Brain microvascular endothelial cell (primary cell): ENCODE results near the gene AQP6.

Source experiments
- DNase-seq: peaks from one replicate; pipeline ENCODE4 v3.0.0-alpha.2; 2020
- H3K27ac ChIP-seq: fragments of 250-450 bp; sonication (Bioruptor Pico); 2 replicates; pipeline ENCODE4 v1.5.1; 2020; ENCODE audit warnings: mild to moderate bottlenecking, moderate library complexity
- H3K27me3 ChIP-seq: fragments of 250-450 bp; sonication (Bioruptor Pico); replicated peaks from 2 replicates; pipeline ENCODE4 v1.5.1; 2020; ENCODE audit warnings: mild to moderate bottlenecking
- H3K36me3 ChIP-seq: fragments of 250-450 bp; sonication (Bioruptor Pico); replicated peaks from 2 replicates; pipeline ENCODE4 v1.5.1; 2020; ENCODE audit warnings: mild to moderate bottlenecking
- H3K4me3 ChIP-seq: 2 replicates; pipeline ENCODE4 v1.5.1; 2011; ENCODE audit warnings: low read depth, mild to moderate bottlenecking, control low read depth, low read length, moderate library complexity
- in situ Hi-C: cut with HindIII; loops from 2 replicates; pipeline ENCODE4 v1.10.0; 2017; ENCODE audit warnings: low sequenced_read_pairs, low pct_ligation_motif_present
- TF ChIP-seq, protein P1 (sequence below): IDR thresholded peaks from 2 replicates; pipeline ENCODE4 v1.5.1; 2011; ENCODE audit warnings: low read depth, mild to moderate bottlenecking, moderate library complexity, low read length, control low read depth, inconsistent platforms; ENCODE audit errors: missing control alignments

The AQP6 gene

DNA sequence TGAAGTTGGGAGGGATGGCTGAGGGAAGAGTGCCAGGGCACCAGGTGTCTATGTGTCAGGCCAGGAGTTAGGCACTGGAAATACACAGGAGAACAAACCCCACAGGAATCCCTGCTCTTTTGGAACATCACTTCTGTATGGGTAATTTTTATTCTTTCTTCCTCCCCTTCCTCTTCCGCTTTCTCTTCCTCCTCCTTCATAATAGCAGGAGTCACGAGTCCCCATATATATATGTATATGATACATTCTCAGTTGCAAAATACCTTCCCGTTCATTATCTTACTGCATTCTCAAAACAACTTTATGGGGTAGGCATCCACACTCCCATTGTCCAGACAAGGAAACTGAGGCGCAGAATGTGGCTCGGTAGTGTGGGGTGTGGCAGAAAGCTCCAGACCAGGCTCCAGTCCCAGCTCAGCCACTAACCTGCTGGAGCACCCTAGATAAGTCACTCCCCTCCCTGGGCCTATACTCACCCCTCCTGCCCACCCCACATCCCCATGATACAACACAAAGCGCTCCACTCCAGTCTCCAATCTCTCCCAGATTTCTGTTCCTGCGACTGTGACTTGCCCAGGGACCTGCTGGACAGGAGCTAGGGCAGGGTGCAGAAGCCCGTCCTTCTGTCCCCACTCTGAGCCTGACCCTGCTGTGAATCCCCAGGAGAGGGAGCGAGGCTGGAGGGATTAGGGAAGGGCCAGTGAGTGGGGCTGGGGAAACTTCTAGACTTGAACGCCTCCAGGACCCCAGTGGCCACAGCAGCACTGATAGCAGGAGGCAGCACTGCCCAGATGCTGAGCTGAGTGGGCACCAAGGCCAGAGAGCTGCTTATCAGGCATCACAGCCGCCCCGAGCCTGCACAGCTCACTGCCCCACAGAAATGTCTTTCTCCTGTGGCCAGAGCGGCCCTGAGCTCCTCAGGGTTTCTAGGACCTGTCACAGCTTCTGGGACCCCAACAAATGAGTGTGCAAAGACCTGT, 23.6 kb upstream of the AQP6 start:
- H3K4me3 ChIP-seq: no peak overlapping the region
- H3K36me3 ChIP-seq: no peaks in the 10 kb centered on the region
- in situ Hi-C loops: no loop called here
- no peak overlapping the region for H3K27ac ChIP-seq
- no peak for DNase-seq
- peaks cover 4% of the 10 kb centered on the region for H3K27me3 ChIP-seq
- TF ChIP-seq, protein P1, sequence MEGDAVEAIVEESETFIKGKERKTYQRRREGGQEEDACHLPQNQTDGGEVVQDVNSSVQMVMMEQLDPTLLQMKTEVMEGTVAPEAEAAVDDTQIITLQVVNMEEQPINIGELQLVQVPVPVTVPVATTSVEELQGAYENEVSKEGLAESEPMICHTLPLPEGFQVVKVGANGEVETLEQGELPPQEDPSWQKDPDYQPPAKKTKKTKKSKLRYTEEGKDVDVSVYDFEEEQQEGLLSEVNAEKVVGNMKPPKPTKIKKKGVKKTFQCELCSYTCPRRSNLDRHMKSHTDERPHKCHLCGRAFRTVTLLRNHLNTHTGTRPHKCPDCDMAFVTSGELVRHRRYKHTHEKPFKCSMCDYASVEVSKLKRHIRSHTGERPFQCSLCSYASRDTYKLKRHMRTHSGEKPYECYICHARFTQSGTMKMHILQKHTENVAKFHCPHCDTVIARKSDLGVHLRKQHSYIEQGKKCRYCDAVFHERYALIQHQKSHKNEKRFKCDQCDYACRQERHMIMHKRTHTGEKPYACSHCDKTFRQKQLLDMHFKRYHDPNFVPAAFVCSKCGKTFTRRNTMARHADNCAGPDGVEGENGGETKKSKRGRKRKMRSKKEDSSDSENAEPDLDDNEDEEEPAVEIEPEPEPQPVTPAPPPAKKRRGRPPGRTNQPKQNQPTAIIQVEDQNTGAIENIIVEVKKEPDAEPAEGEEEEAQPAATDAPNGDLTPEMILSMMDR: no peak

DNA sequence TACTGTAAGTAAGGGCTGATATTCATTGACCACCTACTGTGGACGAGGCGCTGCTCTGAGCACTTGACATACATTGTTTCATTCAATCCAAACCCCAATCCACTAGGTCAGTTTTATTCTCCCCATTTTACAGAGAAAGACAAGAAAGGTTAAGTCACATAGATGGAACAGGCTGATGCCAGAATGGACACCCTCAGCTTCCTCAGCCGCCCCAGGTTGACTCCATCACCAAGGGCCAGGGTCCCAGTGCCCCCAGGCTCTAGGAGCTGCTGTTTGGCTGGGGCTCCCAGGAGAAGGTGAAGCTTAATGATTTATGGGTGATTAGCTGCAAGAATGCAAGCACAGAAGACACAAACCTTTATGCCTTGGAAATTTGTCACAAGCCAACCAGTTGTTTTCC, 22.9 kb upstream of the AQP6 start:
- Histone ChIP-seq H3K36me3 (no peaks in the 10 kb centered on the region), H3K27me3 (peaks cover 11% of the 10 kb centered on the region)

DNA sequence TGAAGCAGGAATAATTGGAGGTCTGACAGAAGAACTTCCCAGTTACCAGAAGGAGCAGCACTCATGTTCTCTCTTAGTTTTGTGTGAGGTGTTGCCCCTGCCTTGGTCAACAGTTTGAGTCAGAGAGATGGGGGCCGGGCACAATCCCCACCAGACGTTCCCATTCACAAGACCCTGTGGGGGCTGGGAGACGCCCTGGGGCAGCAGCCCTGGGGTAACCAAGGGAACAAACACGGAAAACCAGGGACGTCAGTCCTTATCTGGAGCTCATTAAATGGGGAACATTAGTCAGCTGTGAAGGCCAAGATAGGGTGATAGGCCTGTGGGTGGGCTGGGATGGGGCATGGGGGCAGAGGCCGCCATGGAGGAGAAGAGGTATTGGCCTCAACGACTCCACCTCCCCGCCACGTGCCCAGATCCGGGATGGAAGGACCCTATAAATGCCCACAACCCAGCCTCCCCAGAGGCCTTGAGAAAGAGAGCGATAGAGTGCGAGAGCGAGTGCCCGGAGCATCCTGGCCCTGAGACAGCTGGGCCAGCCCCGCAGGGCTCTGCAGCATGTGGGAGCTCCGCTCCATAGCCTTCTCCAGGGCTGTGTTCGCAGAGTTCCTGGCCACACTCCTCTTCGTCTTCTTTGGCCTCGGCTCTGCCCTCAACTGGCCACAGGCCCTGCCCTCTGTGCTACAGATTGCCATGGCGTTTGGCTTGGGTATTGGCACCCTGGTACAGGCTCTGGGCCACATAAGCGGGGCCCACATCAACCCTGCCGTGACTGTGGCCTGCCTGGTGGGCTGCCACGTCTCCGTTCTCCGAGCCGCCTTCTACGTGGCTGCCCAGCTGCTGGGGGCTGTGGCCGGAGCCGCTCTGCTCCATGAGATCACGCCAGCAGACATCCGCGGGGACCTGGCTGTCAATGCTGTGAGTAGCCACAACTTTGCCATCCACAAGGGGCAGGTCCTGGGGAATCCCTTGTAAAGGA, 22.2 kb upstream of the AQP6 start, which contains the start of gene AQP2:
Gene AQP2, plus strand, starts transcription at position 465 of the 979 bp plus-strand sequence. Its CDS starts 94 bp downstream, at position 559.
- Histone ChIP-seq H3K4me3 (no peak within 1 kb of the TSS), H3K27me3 (peaks cover 18% of the 10 kb centered on the region), H3K36me3 (no peaks in the 10 kb centered on the region), H3K27ac (no peak within 1 kb of the TSS)
- in situ Hi-C loops: loop anchor here (25.0 kb wide), 1 partner anchor 237 kb away; no protein-coding TSS in a partner anchor
- DNase-seq: no peak
- TF ChIP-seq, protein P1: no peak

More for the DNA sequence above, 22.9 kb upstream of the AQP6 start:
- in situ Hi-C loops: loop anchor here (25.0 kb wide), 1 partner anchor 237 kb away; no protein-coding TSS in a partner anchor
- Histone ChIP-seq H3K4me3 (no peak overlapping the region), H3K27ac (no peak overlapping the region)
- TF ChIP-seq, protein P1: no peak
- no peak for DNase-seq

DNA sequence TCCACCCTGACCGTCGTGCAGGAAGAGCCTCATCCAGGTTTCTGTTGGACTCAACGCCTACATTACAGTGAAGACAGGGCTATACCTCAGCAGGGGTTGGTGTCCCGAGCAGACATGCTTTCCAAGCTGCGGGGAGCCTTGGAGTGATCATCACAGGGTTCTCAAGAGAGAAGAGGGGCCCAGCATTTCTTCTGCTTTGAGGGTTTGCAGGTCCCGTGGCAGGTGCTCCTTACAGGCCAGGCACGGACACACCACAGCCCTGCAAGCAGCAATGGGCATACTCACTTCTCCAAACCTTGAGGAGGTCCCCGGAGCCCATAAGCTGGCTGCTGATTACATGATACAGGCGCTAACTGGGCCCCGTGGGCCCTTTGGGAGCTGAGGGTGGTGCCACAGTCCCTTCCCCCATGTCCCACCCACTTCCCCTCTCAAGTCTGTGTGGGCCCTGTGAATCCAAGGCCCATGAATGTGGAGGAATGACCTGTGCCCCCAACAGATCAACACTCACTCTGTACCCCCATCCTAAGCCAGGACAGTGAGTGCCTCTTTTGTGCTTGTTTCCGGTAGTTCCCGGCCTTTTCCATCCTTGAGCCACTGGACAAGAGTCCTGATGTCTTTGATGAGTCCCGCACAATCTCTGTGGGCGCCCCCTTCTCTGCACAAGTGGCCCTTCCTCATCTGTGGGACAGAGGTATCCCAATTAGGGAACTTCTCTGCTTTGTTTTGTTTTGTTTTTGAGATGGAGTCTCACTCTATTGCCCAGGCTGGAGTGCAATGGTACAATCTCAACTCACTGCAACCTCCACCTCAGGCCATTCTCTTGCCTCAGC, 21.1 kb upstream of the AQP6 start:
- Histone ChIP-seq H3K27ac (no peak overlapping the region), H3K27me3 (peaks cover 29% of the 10 kb centered on the region), H3K4me3 (no peak overlapping the region), H3K36me3 (no peaks in the 10 kb centered on the region)
- no peak for DNase-seq
- TF ChIP-seq, protein P1: no peak
- in situ Hi-C loops: loop anchor here (25.0 kb wide), 1 partner anchor 236 kb away; no protein-coding TSS in a partner anchor
